Hepatocyte (in vitro differentiated cells): ENCODE measurements around the gene TBR1. TPM values are rescaled to one million over a fixed set of nuclear protein-coding genes. Genes with fewer than 3 reads are reported as not detected.

ENCODE experiments used
- DNase-seq: peaks from one replicate; pipeline ENCODE4 v3.0.0-alpha.2; 2016; ENCODE audit warnings: low spot score
- H2AFZ ChIP-seq: fragments of 200-600 bp; sonication (generic); 2 replicates; pipeline ENCODE4 v1.6.0; 2016; ENCODE audit warnings: antibody characterized with exemption, mild to moderate bottlenecking
- H3K27ac ChIP-seq: fragments of 200-600 bp; sonication (generic); 2 replicates; pipeline ENCODE4 v1.5.1; 2016; ENCODE audit warnings: mild to moderate bottlenecking
- H3K27me3 ChIP-seq: fragments of 200-600 bp; sonication (generic); 2 replicates; pipeline ENCODE4 v1.6.1; 2016
- H3K36me3 ChIP-seq: fragments of 200-600 bp; sonication (generic); replicated peaks from 2 replicates; pipeline ENCODE4 v1.5.1; 2016; ENCODE audit warnings: low read depth; ENCODE audit not compliant: insufficient read depth
- H3K4me1 ChIP-seq: fragments of 200-600 bp; sonication (generic); 2 replicates; pipeline ENCODE4 v1.5.1; 2016; ENCODE audit warnings: mild to moderate bottlenecking, moderate library complexity; ENCODE audit not compliant: insufficient read depth
- H3K4me2 ChIP-seq: fragments of 200-600 bp; sonication (generic); 2 replicates; pipeline ENCODE4 v1.6.0; 2016
- H3K4me3 ChIP-seq: fragments of 200-600 bp; sonication (generic); 2 replicates; pipeline ENCODE4 v1.5.1; 2016; ENCODE audit warnings: mild to moderate bottlenecking
- H3K79me2 ChIP-seq: fragments of 200-600 bp; sonication (generic); 2 replicates; pipeline ENCODE4 v1.6.0; 2017; ENCODE audit warnings: mild to moderate bottlenecking
- H3K9me2 ChIP-seq: fragments of 200-600 bp; sonication (generic); replicated peaks from 2 replicates; pipeline ENCODE4 v1.6.0; 2017; ENCODE audit warnings: mild to moderate bottlenecking; ENCODE audit not compliant: insufficient read depth
- H3K9me3 ChIP-seq: fragments of 200-600 bp; sonication (generic); 2 replicates; pipeline ENCODE4 v1.5.1; 2016; ENCODE audit warnings: low read depth, mild to moderate bottlenecking
- H4K20me1 ChIP-seq: fragments of 200-600 bp; sonication (generic); 2 replicates; pipeline ENCODE4 v1.6.0; 2016; ENCODE audit warnings: mild to moderate bottlenecking; ENCODE audit not compliant: insufficient read depth, poor library complexity, severe bottlenecking
- EZH2 ChIP-seq: fragments of 200-600 bp; sonication (generic); IDR thresholded peaks from 2 replicates; pipeline ENCODE4 v1.6.1; 2016; ENCODE audit warnings: antibody characterized with exemption, mild to moderate bottlenecking, borderline replicate concordance
- EZH2phosphoT487 ChIP-seq: fragments of 200-600 bp; sonication (generic); IDR thresholded peaks from one replicate; pipeline ENCODE4 v1.6.1; 2018; ENCODE audit warnings: antibody characterized with exemption, mild to moderate bottlenecking, low read depth, moderate library complexity; ENCODE audit not compliant: unreplicated experiment, severe bottlenecking
- WGBS: methylation state at CpG from one replicate; pipeline ENCODE4 v1.1.6; 2016; ENCODE audit warnings: low lambda C conversion rate; ENCODE audit errors: missing lambda C conversion rate; 5-methylcytosine and 5-hydroxymethylcytosine counted together
- polyA plus RNA-seq: library from polyadenylated mRNA; unstranded; fragments of >200 nt; fragmentation: Nextera tagmentation; extraction: Ambion mirVana; gene quantifications from 2 replicates; pipeline ENCODE4 v1.2.1, GENCODE V29; 2016
- total RNA-seq: library from RNA; depleted of rRNA; stranded (reverse); fragments of >200 nt; gene quantifications from 2 replicates; pipeline ENCODE4 v1.2.3, GENCODE V29; 2014
- TF ChIP-seq, protein P1 (sequence below): fragments of 200-600 bp; sonication (generic); IDR thresholded peaks from 2 replicates; pipeline ENCODE4 v1.5.1; 2016; ENCODE audit warnings: antibody characterized with exemption, mild to moderate bottlenecking; ENCODE audit not compliant: poor library complexity

Gene TBR1
- total RNA-seq (not detected in 2 replicates), polyA plus RNA-seq (not detected in 2 replicates)

DNA sequence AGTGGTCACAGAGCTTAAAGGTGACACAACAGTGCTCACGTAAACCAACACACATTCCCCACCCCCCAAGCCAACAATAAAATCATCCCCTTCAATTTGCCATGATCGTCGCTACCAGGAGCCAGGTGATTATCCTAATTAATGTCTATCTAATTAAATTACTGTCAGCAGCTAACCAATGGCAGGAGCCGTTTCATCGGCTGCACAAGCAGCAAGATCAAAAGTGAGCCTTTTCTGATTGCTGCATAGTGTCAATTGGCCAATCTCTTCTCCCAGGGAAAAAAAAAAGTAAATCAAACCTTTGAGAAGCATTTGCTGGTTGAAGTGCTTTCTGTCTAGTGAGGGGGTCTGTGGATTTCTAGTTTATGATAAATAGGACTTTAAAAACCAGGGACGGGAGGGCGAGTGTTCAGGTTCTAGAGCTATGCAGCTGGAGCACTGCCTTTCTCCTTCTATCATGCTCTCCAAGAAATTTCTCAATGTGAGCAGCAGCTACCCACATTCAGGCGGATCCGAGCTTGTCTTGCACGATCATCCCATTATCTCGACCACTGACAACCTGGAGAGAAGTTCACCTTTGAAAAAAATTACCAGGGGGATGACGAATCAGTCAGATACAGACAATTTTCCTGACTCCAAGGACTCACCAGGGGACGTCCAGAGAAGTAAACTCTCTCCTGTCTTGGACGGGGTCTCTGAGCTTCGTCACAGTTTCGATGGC, at the start of gene TBR1:
TSS of gene TBR1 (plus strand) at position 311 of the 721 bp plus-strand sequence. CDS start at position 425, 114 bp downstream.
- Histone ChIP-seq H4K20me1 (no peaks in the 10 kb centered on the region), H3K27me3 (peaks cover 86% of the 10 kb centered on the region), H3K27ac (no peak within 1 kb of the TSS), H3K9me2 (no peaks in the 10 kb centered on the region), H2AFZ (peak within 1 kb of the TSS; percentile 13), H3K4me1 (peaks cover 18% of the 10 kb centered on the region), H3K79me2 (no peaks in the 10 kb centered on the region), H3K36me3 (no peaks in the 10 kb centered on the region), H3K4me2 (peak within 1 kb of the TSS; percentile 94), H3K4me3 (no peak within 1 kb of the TSS), H3K9me3 (no peaks in the 10 kb centered on the region)
- TF ChIP-seq, protein P1, sequence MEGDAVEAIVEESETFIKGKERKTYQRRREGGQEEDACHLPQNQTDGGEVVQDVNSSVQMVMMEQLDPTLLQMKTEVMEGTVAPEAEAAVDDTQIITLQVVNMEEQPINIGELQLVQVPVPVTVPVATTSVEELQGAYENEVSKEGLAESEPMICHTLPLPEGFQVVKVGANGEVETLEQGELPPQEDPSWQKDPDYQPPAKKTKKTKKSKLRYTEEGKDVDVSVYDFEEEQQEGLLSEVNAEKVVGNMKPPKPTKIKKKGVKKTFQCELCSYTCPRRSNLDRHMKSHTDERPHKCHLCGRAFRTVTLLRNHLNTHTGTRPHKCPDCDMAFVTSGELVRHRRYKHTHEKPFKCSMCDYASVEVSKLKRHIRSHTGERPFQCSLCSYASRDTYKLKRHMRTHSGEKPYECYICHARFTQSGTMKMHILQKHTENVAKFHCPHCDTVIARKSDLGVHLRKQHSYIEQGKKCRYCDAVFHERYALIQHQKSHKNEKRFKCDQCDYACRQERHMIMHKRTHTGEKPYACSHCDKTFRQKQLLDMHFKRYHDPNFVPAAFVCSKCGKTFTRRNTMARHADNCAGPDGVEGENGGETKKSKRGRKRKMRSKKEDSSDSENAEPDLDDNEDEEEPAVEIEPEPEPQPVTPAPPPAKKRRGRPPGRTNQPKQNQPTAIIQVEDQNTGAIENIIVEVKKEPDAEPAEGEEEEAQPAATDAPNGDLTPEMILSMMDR, result no peak
- no peak for TF ChIP-seq EZH2phosphoT487
- TF ChIP-seq EZH2, result no peak
- 8% methylated on average over 16 of the region's 16 CpGs for WGBS
- DNase-seq, result no peak

- peaks cover 18% of the 10 kb centered on the region for H3K79me2 ChIP-seq
- DNase-seq, result no peak
- no peak overlapping the region for H3K4me3 ChIP-seq
- H3K9me3 ChIP-seq, result peaks cover 3% of the 10 kb centered on the region
- H3K4me1 ChIP-seq, result no peaks in the 10 kb centered on the region
- no peaks in the 10 kb centered on the region for H3K9me2 ChIP-seq
- no peak overlapping the region for H3K27ac ChIP-seq
- H2AFZ ChIP-seq, result no peak overlapping the region
- H4K20me1 ChIP-seq, result no peaks in the 10 kb centered on the region
- TF ChIP-seq EZH2phosphoT487, result no peak
- TF ChIP-seq, protein P1, result no peak
- TF ChIP-seq EZH2, result no peak
- H3K36me3 ChIP-seq, result no peaks in the 10 kb centered on the region
- no peak overlapping the region for H3K4me2 ChIP-seq
- H3K27me3 ChIP-seq, result no peaks in the 10 kb centered on the region
- WGBS, result 86% methylated on average over 3 of the region's 3 CpGs
These were observed 48.4 kb upstream of the TBR1 start for GRCh38 chr2:161367675-161368074.

GRCh38 chr2:161369311-161369710, 46.8 kb upstream of the TBR1 start:
- no peak for DNase-seq
- TF ChIP-seq EZH2 (no peak), EZH2phosphoT487 (no peak)
- TF ChIP-seq, protein P1, result no peak
- H3K79me2 ChIP-seq, result peaks cover 6% of the 10 kb centered on the region
- H2AFZ ChIP-seq, result no peak overlapping the region
- no peaks in the 10 kb centered on the region for H3K36me3 ChIP-seq
- 60% methylated on average over 2 of the region's 2 CpGs for WGBS
- no peaks in the 10 kb centered on the region for H3K4me1 ChIP-seq
- no peaks in the 10 kb centered on the region for H3K9me3 ChIP-seq
- peaks cover 3% of the 10 kb centered on the region for H4K20me1 ChIP-seq
- no peak overlapping the region for H3K4me3 ChIP-seq
- no peaks in the 10 kb centered on the region for H3K27me3 ChIP-seq
- H3K27ac ChIP-seq, result no peak overlapping the region
- H3K9me2 ChIP-seq, result no peaks in the 10 kb centered on the region
- H3K4me2 ChIP-seq, result no peak overlapping the region
